Mucosa of stomach (tissue), 1 donor: Measurements from ENCODE around the gene GMPS.
"Not testable (repeated sequence)": the region's sequence is repeated elsewhere in the genome, so short reads cannot be mapped to it uniquely, and the experiment has no call there.

Experiments
- H3K27me3 ChIP-seq: one replicate; pipeline ENCODE4 v1.7.0; 2013; ENCODE audit warnings: mild to moderate bottlenecking, low read length; ENCODE audit not compliant: control insufficient read depth, insufficient read depth
- H3K36me3 ChIP-seq: one replicate; pipeline ENCODE4 v1.7.0; 2013; ENCODE audit warnings: low read length; ENCODE audit not compliant: control insufficient read depth, insufficient read depth
- H3K4me1 ChIP-seq: one replicate; pipeline ENCODE4 v1.7.0; 2013; ENCODE audit warnings: mild to moderate bottlenecking, low read length; ENCODE audit not compliant: control insufficient read depth, insufficient read depth
- H3K4me3 ChIP-seq: one replicate; pipeline ENCODE4 v1.7.0; 2013; ENCODE audit warnings: low read length
- H3K9ac ChIP-seq: one replicate; pipeline ENCODE4 v1.7.0; 2013; ENCODE audit warnings: mild to moderate bottlenecking, low read length, moderate library complexity
- H3K9me3 ChIP-seq: one replicate; pipeline ENCODE4 v1.7.0; 2013; ENCODE audit warnings: mild to moderate bottlenecking, low read length, moderate library complexity; ENCODE audit not compliant: control insufficient read depth
- donor health status: Pancreatic carcinoma.

GMPS gene

GRCh38 chr3:155860424-155860823 lies 10.0 kb upstream of the GMPS start:
- H3K4me1 ChIP-seq, H3K9me3 ChIP-seq, H3K27me3 ChIP-seq, H3K36me3 ChIP-seq, H3K4me3 ChIP-seq, H3K9ac ChIP-seq: not testable (repeated sequence)

GRCh38 chr3:155861476-155862183 lies 8.8 kb upstream of the GMPS start:
- no peaks in the 10 kb centered on the region for H3K4me1 ChIP-seq
- no peak overlapping the region for H3K9ac ChIP-seq

GRCh38 chr3:155862290-155862982 lies 8.0 kb upstream of the GMPS start:
- not testable (repeated sequence) for H3K4me1 ChIP-seq, H3K36me3 ChIP-seq, H3K9ac ChIP-seq, H3K9me3 ChIP-seq, H3K4me3 ChIP-seq, H3K27me3 ChIP-seq

More at GRCh38 chr3:155861476-155862183, 8.8 kb upstream of the GMPS start:
- Histone ChIP-seq H3K27me3 (no peaks in the 10 kb centered on the region), H3K36me3 (no peaks in the 10 kb centered on the region), H3K9me3 (no peaks in the 10 kb centered on the region), H3K4me3 (no peak overlapping the region)

- H3K27me3 ChIP-seq = no peaks in the 10 kb centered on the region
- no peak overlapping the region for H3K4me3 ChIP-seq
- no peaks in the 10 kb centered on the region for H3K9me3 ChIP-seq
- no peaks in the 10 kb centered on the region for H3K4me1 ChIP-seq
- H3K36me3 ChIP-seq = no peaks in the 10 kb centered on the region
- H3K9ac ChIP-seq = no peak overlapping the region
These were observed 7.2 kb upstream of the GMPS start for GRCh38 chr3:155863072-155863784.

- Histone ChIP-seq H3K36me3 (no peaks in the 10 kb centered on the region), H3K9me3 (no peaks in the 10 kb centered on the region), H3K9ac (peak overlapping the region; percentile 70), H3K4me1 (no peaks in the 10 kb centered on the region), H3K27me3 (no peaks in the 10 kb centered on the region), H3K4me3 (peak overlapping the region; percentile 27)
These were observed 759 bp upstream of the GMPS start for GRCh38 chr3:155869691-155870090.

GRCh38 chr3:155870945-155871745 lies 695 bp downstream of the GMPS start:
- H3K4me3 ChIP-seq = peak overlapping the region; percentile 89
- H3K9ac ChIP-seq = peak overlapping the region; percentile 89
- H3K4me1 ChIP-seq = no peaks in the 10 kb centered on the region
- H3K9me3 ChIP-seq = no peaks in the 10 kb centered on the region
- H3K36me3 ChIP-seq = no peaks in the 10 kb centered on the region
- H3K27me3 ChIP-seq = no peaks in the 10 kb centered on the region

- H3K4me1 ChIP-seq = no peaks in the 10 kb centered on the region
- no peaks in the 10 kb centered on the region for H3K27me3 ChIP-seq
- H3K4me3 ChIP-seq = peak overlapping the region; percentile 89
- H3K9me3 ChIP-seq = no peaks in the 10 kb centered on the region
- H3K36me3 ChIP-seq = no peaks in the 10 kb centered on the region
- H3K9ac ChIP-seq = peak overlapping the region; percentile 89
These were observed 1.3 kb downstream of the GMPS start for GRCh38 chr3:155871746-155872158.

- H3K36me3 ChIP-seq = no peaks in the 10 kb centered on the region
- H3K27me3 ChIP-seq = no peaks in the 10 kb centered on the region
- no peak overlapping the region for H3K9ac ChIP-seq
- no peaks in the 10 kb centered on the region for H3K9me3 ChIP-seq
- no peak overlapping the region for H3K4me3 ChIP-seq
- no peaks in the 10 kb centered on the region for H3K4me1 ChIP-seq
These were observed 2.6 kb downstream of the GMPS start for GRCh38 chr3:155872904-155873646.

- Histone ChIP-seq H3K4me1 (no peaks in the 10 kb centered on the region), H3K9ac (no peak overlapping the region), H3K9me3 (no peaks in the 10 kb centered on the region), H3K4me3 (no peak overlapping the region), H3K36me3 (no peaks in the 10 kb centered on the region), H3K27me3 (no peaks in the 10 kb centered on the region)
These were observed 5.6 kb downstream of the GMPS start for GRCh38 chr3:155876037-155876436.

- Histone ChIP-seq H3K9ac (no peak overlapping the region), H3K4me1 (no peaks in the 10 kb centered on the region), H3K9me3 (no peaks in the 10 kb centered on the region), H3K4me3 (no peak overlapping the region), H3K27me3 (no peaks in the 10 kb centered on the region), H3K36me3 (no peaks in the 10 kb centered on the region)
These were observed 6.1 kb downstream of the GMPS start for GRCh38 chr3:155876503-155876902.

- Histone ChIP-seq H3K9me3 (no peaks in the 10 kb centered on the region), H3K4me1 (peaks cover 7% of the 10 kb centered on the region), H3K36me3 (no peaks in the 10 kb centered on the region), H3K27me3 (no peaks in the 10 kb centered on the region), H3K9ac (no peak overlapping the region), H3K4me3 (no peak overlapping the region)
These were observed 9.8 kb downstream of the GMPS start for GRCh38 chr3:155880286-155880685.
